Measurements from ENCODE around the gene NOXO1.

The NOXO1 gene

GRCh38 chr16:2004795-2005517 is 23.7 kb upstream of the NOXO1 start:
- no peak overlapping the region for H3K27ac Mint-ChIP-seq
- no peak overlapping the region for H3K4me3 Mint-ChIP-seq
- H3K36me3 Mint-ChIP-seq (ENCODE audit: low read depth): peaks cover 8% of the 10 kb centered on the region
- TF ChIP-seq CTCF (IDR thresholded peaks at IDR 0.05; ENCODE audit: unreplicated experiment in 3 of 3): no peak
- no peaks in the 10 kb centered on the region for H3K9me3 Mint-ChIP-seq
- H3K27me3 Mint-ChIP-seq (ENCODE audit: low read depth): peaks cover 4% of the 10 kb centered on the region
- peaks cover 34% of the 10 kb centered on the region for H3K4me1 Mint-ChIP-seq

- TF ChIP-seq CTCF (IDR thresholded peaks at IDR 0.05; ENCODE audit: unreplicated experiment in 3 of 3): peak; percentile 94 to 97 (median 96)
- Mint-ChIP-seq H3K27ac (no peak overlapping the region), H3K4me1 (peaks cover 32% of the 10 kb centered on the region), H3K36me3 (ENCODE audit: low read depth) (peaks cover 8% of the 10 kb centered on the region), H3K9me3 (no peaks in the 10 kb centered on the region), H3K27me3 (ENCODE audit: low read depth) (peaks cover 4% of the 10 kb centered on the region), H3K4me3 (no peak overlapping the region)
These were observed 22.8 kb upstream of the NOXO1 start for GRCh38 chr16:2003827-2004641.

GRCh38 chr16:2003231-2003826 is 22.1 kb upstream of the NOXO1 start:
- Mint-ChIP-seq H3K27ac (no peak overlapping the region), H3K9me3 (no peaks in the 10 kb centered on the region), H3K4me1 (peaks cover 25% of the 10 kb centered on the region), H3K27me3 (ENCODE audit: low read depth) (peaks cover 4% of the 10 kb centered on the region), H3K36me3 (ENCODE audit: low read depth) (peaks cover 10% of the 10 kb centered on the region), H3K4me3 (no peak overlapping the region)
- TF ChIP-seq CTCF (IDR thresholded peaks at IDR 0.05; ENCODE audit: unreplicated experiment in 3 of 3): no peak

GRCh38 chr16:2002406-2003230 is 21.3 kb upstream of the NOXO1 start:
- peaks cover 4% of the 10 kb centered on the region for H3K27me3 Mint-ChIP-seq (ENCODE audit: low read depth)
- no peak for TF ChIP-seq CTCF (IDR thresholded peaks at IDR 0.05; ENCODE audit: unreplicated experiment in 3 of 3)
- H3K27ac Mint-ChIP-seq: no peak overlapping the region
- peaks cover 19% of the 10 kb centered on the region for H3K4me1 Mint-ChIP-seq
- no peaks in the 10 kb centered on the region for H3K9me3 Mint-ChIP-seq
- H3K4me3 Mint-ChIP-seq: no peak overlapping the region
- peaks cover 14% of the 10 kb centered on the region for H3K36me3 Mint-ChIP-seq (ENCODE audit: low read depth)

- Mint-ChIP-seq H3K4me1 (peaks cover 16% of the 10 kb centered on the region), H3K4me3 (no peak overlapping the region)
These were observed 20.4 kb upstream of the NOXO1 start for GRCh38 chr16:2001456-2002355.

More at GRCh38 chr16:2001456-2002355, 20.4 kb upstream of the NOXO1 start:
- Mint-ChIP-seq H3K27me3 (ENCODE audit: low read depth) (peaks cover 2% of the 10 kb centered on the region), H3K9me3 (no peaks in the 10 kb centered on the region), H3K27ac (no peak overlapping the region), H3K36me3 (ENCODE audit: low read depth) (peaks cover 18% of the 10 kb centered on the region)
- TF ChIP-seq CTCF (IDR thresholded peaks at IDR 0.05; ENCODE audit: unreplicated experiment in 3 of 3): no peak

All from nephron (organoid).